HEK293 (cell line): ENCODE results near the gene IQSEC1.

Experiments
- CTCF ChIA-PET: fragments of 350-600 bp; formaldehyde crosslinking; extraction: SDS; loops from one replicate; lab custom pipeline; 2021; ENCODE audit warnings: antibody characterized with exemption; lab: Yijun Ruan, JAX
- POLR2A ChIA-PET: fragments of 300-600 bp; formaldehyde crosslinking; extraction: SDS; loops from one replicate; lab custom pipeline; 2020; ENCODE audit warnings: antibody characterized with exemption, inconsistent platforms; lab: Yijun Ruan, JAX
- H3K27ac ChIP-seq: fragments of 200-500 bp; sonication (Bioruptor generic); 2 replicates; pipeline ENCODE4 v1.5.1; 2014; ENCODE audit warnings: low read depth, low read length, control low read depth, inconsistent platforms; ENCODE audit errors: extremely low read depth
- H3K36me3 ChIP-seq, 2 experiments: fragments of 200-500 bp in 1 of 2; sonication (Bioruptor generic) in 1 of 2; 1 replicate in 1 of 2; 2 replicates in 1 of 2; pipeline ENCODE4 v1.5.1; 2014 to 2017; ENCODE audit warnings: inconsistent platforms in 2 of 2, low read length in 2 of 2; ENCODE audit not compliant: control insufficient read depth in 2 of 2, insufficient read depth in 1 of 2
- H3K4me1 ChIP-seq: fragments of 200-500 bp; sonication (Bioruptor generic); 2 replicates; pipeline ENCODE4 v1.5.1; 2014; ENCODE audit warnings: mild to moderate bottlenecking, low read length, inconsistent platforms; ENCODE audit not compliant: control insufficient read depth, insufficient read depth
- H3K4me3 ChIP-seq: 2 replicates; pipeline ENCODE4 v1.5.1; 2011; ENCODE audit warnings: low read depth, mild to moderate bottlenecking, control low read depth, low read length, moderate library complexity
- H3K9me3 ChIP-seq: fragments of 200-500 bp; sonication (Bioruptor generic); 2 replicates; pipeline ENCODE4 v1.5.1; 2014; ENCODE audit warnings: low read depth, low read length, inconsistent platforms; ENCODE audit not compliant: control insufficient read depth, insufficient read depth
- KLF17 ChIP-seq: fragments of 450-650 bp; formaldehyde crosslinking; IDR thresholded peaks from 2 replicates; pipeline ENCODE4 v1.5.1; 2016; ENCODE audit warnings: missing biosample characterization, missing genetic modification characterization
- PRDM10 ChIP-seq: fragments of 450-650 bp; formaldehyde crosslinking; IDR thresholded peaks from 2 replicates; pipeline ENCODE4 v1.5.1; 2016; ENCODE audit warnings: missing biosample characterization, missing genetic modification characterization
- PRDM2 ChIP-seq: fragments of 450-650 bp; formaldehyde crosslinking; IDR thresholded peaks from 2 replicates; pipeline ENCODE4 v1.5.1; 2016; ENCODE audit warnings: missing biosample characterization, missing genetic modification characterization, borderline replicate concordance
- YY1 ChIP-seq: fragments of 450-650 bp; formaldehyde crosslinking; IDR thresholded peaks from 2 replicates; pipeline ENCODE4 v1.5.1; 2018; ENCODE audit warnings: missing biosample characterization, missing genetic modification characterization
- ZBTB7A ChIP-seq: fragments of 450-650 bp; formaldehyde crosslinking; IDR thresholded peaks from 2 replicates; pipeline ENCODE4 v1.5.1; 2016; ENCODE audit warnings: low read depth, missing biosample characterization, missing genetic modification characterization
- ZEB2 ChIP-seq: fragments of 450-650 bp; formaldehyde crosslinking; IDR thresholded peaks from 2 replicates; pipeline ENCODE4 v1.5.1; 2016; ENCODE audit warnings: missing biosample characterization, missing genetic modification characterization
- ZFP3 ChIP-seq: fragments of 450-650 bp; formaldehyde crosslinking; IDR thresholded peaks from 2 replicates; pipeline ENCODE4 v1.5.1; 2016; ENCODE audit warnings: low read depth, missing biosample characterization, missing genetic modification characterization
- ZNF121 ChIP-seq: fragments of 450-650 bp; formaldehyde crosslinking; IDR thresholded peaks from 2 replicates; pipeline ENCODE4 v1.5.1; 2016; ENCODE audit warnings: missing biosample characterization, missing genetic modification characterization
- ZNF16 ChIP-seq: fragments of 450-650 bp; formaldehyde crosslinking; IDR thresholded peaks from 2 replicates; pipeline ENCODE4 v1.5.1; 2016; ENCODE audit warnings: low read depth, missing biosample characterization, missing genetic modification characterization
- ZNF23 ChIP-seq: fragments of 450-650 bp; formaldehyde crosslinking; IDR thresholded peaks from 2 replicates; pipeline ENCODE4 v1.5.1; 2016; ENCODE audit warnings: missing biosample characterization, missing genetic modification characterization, borderline replicate concordance
- ZNF302 ChIP-seq: fragments of 450-650 bp; formaldehyde crosslinking; IDR thresholded peaks from 2 replicates; pipeline ENCODE4 v1.5.1; 2016; ENCODE audit warnings: missing biosample characterization, missing genetic modification characterization, low read depth
- ZNF37A ChIP-seq: fragments of 450-650 bp; IDR thresholded peaks from 2 replicates; pipeline ENCODE4 v1.5.1; 2018; ENCODE audit warnings: missing biosample characterization, missing genetic modification characterization
- ZNF530 ChIP-seq: fragments of 450-650 bp; formaldehyde crosslinking; IDR thresholded peaks from 2 replicates; pipeline ENCODE4 v1.5.1; 2016; ENCODE audit warnings: low read depth, missing biosample characterization, missing genetic modification characterization
- ZNF561 ChIP-seq: fragments of 450-650 bp; IDR thresholded peaks from 2 replicates; pipeline ENCODE4 v1.5.1; 2018; ENCODE audit warnings: missing biosample characterization, missing genetic modification characterization, borderline replicate concordance
- ZNF600 ChIP-seq: fragments of 450-650 bp; formaldehyde crosslinking; IDR thresholded peaks from 2 replicates; pipeline ENCODE4 v1.5.1; 2016; ENCODE audit warnings: missing biosample characterization, missing genetic modification characterization
- ZNF623 ChIP-seq: fragments of 450-650 bp; formaldehyde crosslinking; IDR thresholded peaks from 2 replicates; pipeline ENCODE4 v1.5.1; 2016; ENCODE audit warnings: missing biosample characterization, missing genetic modification characterization
- ZNF645 ChIP-seq: fragments of 450-650 bp; formaldehyde crosslinking; IDR thresholded peaks from 2 replicates; pipeline ENCODE4; 2016; ENCODE audit warnings: missing biosample characterization, missing genetic modification characterization
- ZNF664 ChIP-seq: fragments of 450-650 bp; formaldehyde crosslinking; IDR thresholded peaks from 2 replicates; pipeline ENCODE4 v1.5.1; 2016; ENCODE audit warnings: missing biosample characterization, missing genetic modification characterization
- ZNF677 ChIP-seq: fragments of 450-650 bp; IDR thresholded peaks from 2 replicates; pipeline ENCODE4 v1.5.0; 2018; ENCODE audit warnings: missing biosample characterization, mild to moderate bottlenecking, missing genetic modification characterization, moderate library complexity
- ZNF704 ChIP-seq: fragments of 450-650 bp; formaldehyde crosslinking; IDR thresholded peaks from 2 replicates; pipeline ENCODE4 v1.5.1; 2016; ENCODE audit warnings: missing biosample characterization, missing genetic modification characterization
- ZNF785 ChIP-seq: fragments of 450-650 bp; formaldehyde crosslinking; IDR thresholded peaks from 2 replicates; pipeline ENCODE4 v1.5.1; 2016; ENCODE audit warnings: missing biosample characterization, missing genetic modification characterization
- ZSCAN16 ChIP-seq: fragments of 450-650 bp; formaldehyde crosslinking; IDR thresholded peaks from 2 replicates; pipeline ENCODE4 v1.5.1; 2016; ENCODE audit warnings: missing biosample characterization, missing genetic modification characterization

Gene IQSEC1

GRCh38 chr3:12979947-12980487 is 93.2 kb downstream of the IQSEC1 start:
- POLR2A ChIA-PET = no interaction called here
- TF ChIP-seq ZNF16 (tag by site-specific recombination) (no peak), ZNF530 (tag by site-specific recombination) (no peak), ZNF785 (tag by site-specific recombination) (no peak), ZNF23 (tag by site-specific recombination) (no peak), ZEB2 (no peak), ZSCAN16 (tag by site-specific recombination) (no peak), ZNF677 (no peak), ZNF664 (tag by site-specific recombination) (no peak), KLF17 (tag by site-specific recombination) (no peak), ZNF302 (tag by site-specific recombination) (no peak), ZNF37A (no peak), YY1 (tag by site-specific recombination) (no peak), ZNF561 (no peak), PRDM2 (tag by site-specific recombination) (no peak), ZNF645 (tag by site-specific recombination) (no peak)
- CTCF ChIA-PET = interaction anchor here (0.7 to 1.6 kb wide), 2 partner anchors 76 to 84 kb away, joined by 3 to 4 read pairs; no protein-coding TSS in a partner anchor
- H3K9me3 ChIP-seq = no peaks in the 10 kb centered on the region
- H3K36me3 ChIP-seq = no peaks in the 10 kb centered on the region
- H3K4me3 ChIP-seq = no peak overlapping the region
- no peaks in the 10 kb centered on the region for H3K4me1 ChIP-seq
- no peak overlapping the region for H3K27ac ChIP-seq

- ChIA-PET CTCF (interaction anchor here (1.6 kb wide), 1 partner anchor 83 kb away, joined by 4 read pairs; no protein-coding TSS in a partner anchor), POLR2A (no interaction called here)
- H3K4me3 ChIP-seq = no peak overlapping the region
- H3K36me3 ChIP-seq = no peaks in the 10 kb centered on the region
- H3K27ac ChIP-seq = no peak overlapping the region
- no peaks in the 10 kb centered on the region for H3K9me3 ChIP-seq
- H3K4me1 ChIP-seq = no peaks in the 10 kb centered on the region
- 0 out of 2 replicates have a peak, but pooled peaks have one; percentile 36 for TF ChIP-seq PRDM10 (tag by site-specific recombination)
- no peak for TF ChIP-seq ZFP3 (tag by site-specific recombination)
- no peak for TF ChIP-seq ZNF600 (tag by site-specific recombination)
- no peak for TF ChIP-seq ZNF121 (tag by site-specific recombination)
- TF ChIP-seq ZNF704 (tag by site-specific recombination) = no peak
- TF ChIP-seq ZNF623 (tag by site-specific recombination) = no peak
- no peak for TF ChIP-seq ZBTB7A (tag by site-specific recombination)
These were observed 93.9 kb downstream of the IQSEC1 start for GRCh38 chr3:12979151-12979946.
